ENCODE measurements around the gene RHOV.
A peak's percentile ranks its signal among the peaks of the same experiment; 100 is the strongest.

The RHOV gene

GRCh38 chr15:40843885-40844695 is 29.9 kb downstream of the RHOV start, which contains the start of gene SPINT1:
Gene SPINT1, plus strand, starts transcription at chr15:40844048. Its CDS starts 507 bp downstream, at chr15:40844555.
- peak; percentile 32 to 84 for DNase-seq

GRCh38 chr15:40843261-40843884 is 30.7 kb downstream of the RHOV start:
- DNase-seq = peak; percentile 32 to 81

GRCh38 chr15:40841741-40842140 is 32.3 kb downstream of the RHOV start:
- DNase-seq = no peak

- DNase-seq = no peak
Measured at GRCh38 chr15:40838756-40839155, 35.3 kb downstream of the RHOV start.

GRCh38 chr15:40836020-40836419 is 38.0 kb downstream of the RHOV start:
- DNase-seq = no peak

- DNase-seq = no peak
Measured at GRCh38 chr15:40832903-40833302, 41.1 kb downstream of the RHOV start.

- no peak for DNase-seq
Measured at GRCh38 chr15:40831861-40832260, 42.2 kb downstream of the RHOV start.

GRCh38 chr15:40830884-40831283 is 43.1 kb downstream of the RHOV start:
- DNase-seq = no peak

- DNase-seq = peak; percentile 71 to 88
Measured at GRCh38 chr15:40829115-40829514, 44.9 kb downstream of the RHOV start.

GRCh38 chr15:40828447-40829036 is 45.5 kb downstream of the RHOV start, which contains the start of gene PPP1R14D:
Gene PPP1R14D, minus strand, starts transcription at chr15:40828708. Its CDS starts 67 bp downstream, at chr15:40828641.
- peak in 1 of 2 experiments; percentile 44 for DNase-seq

GRCh38 chr15:40826423-40827075 is 47.5 kb downstream of the RHOV start:
- DNase-seq = no peak

GRCh38 chr15:40825661-40826422 is 48.2 kb downstream of the RHOV start:
- no peak for DNase-seq

GRCh38 chr15:40823572-40824343 is 50.3 kb downstream of the RHOV start:
- DNase-seq = no peak
